ENCODE data around the gene ADAMTS12. TPM values are rescaled to one million over a fixed set of nuclear protein-coding genes. Genes with fewer than 3 reads are reported as not detected.
A peak's percentile ranks its signal among the peaks of the same experiment; 100 is the strongest.

ADAMTS12 gene
- total and polyA plus RNA-seq, 2 of the 8 experiments (the other 6 are each of a cell fraction or from before 2014, with no cell fraction given), result 6.4 to 12.8 TPM

- Histone ChIP-seq H2BK20ac (ENCODE audit: low read length) (no peak overlapping the region), H4K91ac (replicated peaks; ENCODE audit: insufficient read length, low read length) (no peak overlapping the region), H2BK15ac (ENCODE audit: low read length) (no peak overlapping the region), H3K14ac (ENCODE audit: insufficient read length) (no peak overlapping the region), H4K5ac (ENCODE audit: insufficient read length, low read depth, low read length) (no peak overlapping the region), H3K9ac (replicated peaks in 1 of 4; ENCODE audit: extremely low read depth in 1 of 4, low read depth in 3 of 4, low read length in 3 of 4) (0 out of 7 replicates have a peak overlapping the region, but pooled peaks of 1 of the 4 experiments have one; percentile 7), H3K36me3 (ENCODE audit: control insufficient read depth in 2 of 4, insufficient read depth in 4 of 4, low read length in 3 of 4) (no peaks in the 10 kb centered on the region), H3K27ac (ENCODE audit: low read depth, low read length) (no peak overlapping the region), H3K4ac (replicated peaks; ENCODE audit: insufficient read length, low read depth, low read length) (no peak overlapping the region), H3K79me1 (ENCODE audit: low read depth, low read length) (no peaks in the 10 kb centered on the region), H3K23me2 (ENCODE audit: low read depth, low read length) (no peaks in the 10 kb centered on the region), H4K20me1 (replicated peaks in 1 of 2; ENCODE audit: control insufficient read depth in 1 of 2, insufficient read depth in 2 of 2, low read length in 2 of 2) (no peaks in the 10 kb centered on the region), H2BK12ac (ENCODE audit: low read depth, low read length) (no peak overlapping the region), H3K9me3 (ENCODE audit: insufficient read depth in 2 of 2, low read depth in 1 of 2, low read length in 1 of 2) (peaks cover 0 to 3% of the 10 kb centered on the region in 2 experiments; a peak in 2 of 4 replicates), H3K79me2 (ENCODE audit: control insufficient read depth in 1 of 2, insufficient read depth in 2 of 2, low read length in 2 of 2) (no peaks in the 10 kb centered on the region), H2AK5ac (ENCODE audit: low read depth, low read length) (no peak overlapping the region), H3K4me1 (replicated peaks in 1 of 4; ENCODE audit: control insufficient read depth in 3 of 4, insufficient read depth in 4 of 4, low read length in 3 of 4) (peaks cover 0 to 2% (median 0%) of the 10 kb centered on the region in 4 experiments; a peak in 1 of 7 replicates), H2AFZ (ENCODE audit: low read length) (no peak overlapping the region), H2BK5ac (ENCODE audit: low read depth, low read length) (no peak overlapping the region), H3K18ac (ENCODE audit: extremely low read depth, low read length) (no peak overlapping the region), H3K27me3 (replicated peaks in 1 of 4; ENCODE audit: control insufficient read depth in 3 of 4, extremely low read depth in 1 of 4, insufficient read depth in 3 of 4, low read length in 3 of 4) (no peaks in the 10 kb centered on the region), H3K4me3 (ENCODE audit: extremely low read depth in 1 of 4, insufficient read depth in 2 of 4, low read depth in 3 of 4, low read length in 4 of 4) (no peak overlapping the region), H3K23ac (ENCODE audit: insufficient read length) (no peak overlapping the region), H4K8ac (ENCODE audit: extremely low read depth, insufficient read depth, low read length) (no peak overlapping the region), H3K4me2 (ENCODE audit: insufficient read depth in 1 of 2, low read depth in 2 of 2, low read length in 2 of 2) (no peak overlapping the region; a peak in 1 of 4 replicates), H2BK120ac (replicated peaks; ENCODE audit: low read depth, low read length) (no peak overlapping the region), H3K56ac (replicated peaks; ENCODE audit: insufficient read length, low read depth, low read length) (no peak overlapping the region)
- FAIRE-seq, result no peak
- POLR2A ChIA-PET (ENCODE audit: partially characterized antibody), result interaction anchor here (0.7 to 1.2 kb wide), 2 partner anchors 11 to 147 kb away, joined by 3 read pairs; no protein-coding TSS in a partner anchor
- CTCF ChIA-PET (ENCODE audit: partially characterized antibody), result no interaction called here
- no peak for DNase-seq (ENCODE audit: low read depth in 1 of 2, low spot score in 2 of 2)
- TF ChIP-seq NRF1 (IDR thresholded peaks at IDR 0.05; ENCODE audit: low read depth, low read length), result no peak
- TF ChIP-seq SIN3A (conservative IDR thresholded peaks at IDR 0.05 in 1 of 2, IDR thresholded peaks at IDR 0.05 in 1 of 2; ENCODE audit: low read depth in 1 of 2, low read length in 2 of 2), result no peak
- TF ChIP-seq TCF12 (IDR thresholded peaks at IDR 0.05; ENCODE audit: low read depth, low read length), result no peak
- TF ChIP-seq CEBPB (IDR thresholded peaks at IDR 0.05; ENCODE audit: low read depth, low read length), result no peak
- TF ChIP-seq BACH1 (IDR thresholded peaks at IDR 0.05; ENCODE audit: low read length), result no peak
- TF ChIP-seq CTCF (IDR thresholded peaks at IDR 0.05; ENCODE audit: control extremely low read depth in 1 of 3, insufficient read depth in 1 of 3, low read depth in 1 of 3, low read length in 3 of 3), result no peak
- no peak for TF ChIP-seq CHD1 (IDR thresholded peaks at IDR 0.05; ENCODE audit: low read depth, low read length)
- no peak for TF ChIP-seq POU5F1 (IDR thresholded peaks at IDR 0.05; ENCODE audit: low read depth, low read length)
- no peak for TF ChIP-seq ATF2 (IDR thresholded peaks at IDR 0.05; ENCODE audit: low read length)
- no peak for TF ChIP-seq POLR2A (IDR thresholded peaks at IDR 0.05; ENCODE audit: control extremely low read depth in 1 of 2, low read depth in 2 of 2, low read length in 2 of 2)
- no peak for TF ChIP-seq RXRA (IDR thresholded peaks at IDR 0.05; ENCODE audit: insufficient read depth, low read depth, low read length)
- TF ChIP-seq YY1 (IDR thresholded peaks at IDR 0.05; ENCODE audit: low read depth, low read length), result no peak
Measured at GRCh38 chr5:33781286-33781685, 110.5 kb downstream of the ADAMTS12 start.

Data from H1 (cell line).